Eye (tissue), 1 donor: ENCODE measurements around the gene IL9R.
"Not testable (repeated sequence)": the region's sequence is repeated elsewhere in the genome, so short reads cannot be mapped to it uniquely, and the experiment has no call there.

Source experiments
- DNase-seq: peaks from one replicate; pipeline ENCODE4 v3.0.0-alpha.2; 2015

Gene IL9R

GRCh38 chrX:156030474-156030873, 33.0 kb downstream of the IL9R start:
- not testable (repeated sequence) for DNase-seq
